HepG2 (cell line): ENCODE data around the gene LCORL. TPM values are rescaled to one million over a fixed set of nuclear protein-coding genes. Genes with fewer than 3 reads are reported as not detected.

Experiments
- ARHGAP35 ChIP-seq: sonication (generic); formaldehyde crosslinking; IDR thresholded peaks from 2 replicates; pipeline ENCODE4 v1.9.0; 2022; ENCODE audit warnings: mild to moderate bottlenecking, inconsistent platforms, moderate library complexity, missing genetic modification reagents, borderline replicate concordance
- ESRRA ChIP-seq: sonication (generic); formaldehyde crosslinking; IDR thresholded peaks from 2 replicates; pipeline ENCODE4 v1.5.1; 2020; ENCODE audit warnings: mild to moderate bottlenecking, low read depth, missing genetic modification reagents
- JARID2 ChIP-seq: sonication (generic); formaldehyde crosslinking; IDR thresholded peaks from 2 replicates; pipeline ENCODE4 v1.8.1; 2023; ENCODE audit warnings: missing genetic modification reagents, inconsistent platforms; ENCODE audit not compliant: insufficient replicate concordance
- MAF1 ChIP-seq: sonication (generic); formaldehyde crosslinking; IDR thresholded peaks from 2 replicates; pipeline ENCODE4 v1.5.0; 2020; ENCODE audit warnings: missing genetic modification reagents, borderline replicate concordance
- MAFF ChIP-seq: IDR thresholded peaks from 2 replicates; pipeline ENCODE4 v1.6.1; 2011; ENCODE audit warnings: low read depth, low read length, improper control_type of control experiment
- MEF2D ChIP-seq: sonication (generic); formaldehyde crosslinking; IDR thresholded peaks from 2 replicates; pipeline ENCODE4 v1.5.1; 2020; ENCODE audit warnings: mild to moderate bottlenecking, missing genetic modification reagents
- PHF21A ChIP-seq: sonication (generic); formaldehyde crosslinking; IDR thresholded peaks from 2 replicates; pipeline ENCODE4 v1.5.0; 2020; ENCODE audit warnings: mild to moderate bottlenecking, missing genetic modification reagents
- RARG ChIP-seq: sonication (generic); formaldehyde crosslinking; IDR thresholded peaks from 2 replicates; pipeline ENCODE4 v1.4.0; 2020; ENCODE audit warnings: low read depth, mild to moderate bottlenecking, missing genetic modification reagents
- SALL2 ChIP-seq: sonication (generic); formaldehyde crosslinking; IDR thresholded peaks from 2 replicates; pipeline ENCODE4 v1.8.1; 2023; ENCODE audit warnings: mild to moderate bottlenecking, missing genetic modification reagents, inconsistent platforms
- SP140L ChIP-seq: sonication (generic); formaldehyde crosslinking; IDR thresholded peaks from 2 replicates; pipeline ENCODE4 v1.4.0; 2020; ENCODE audit warnings: missing genetic modification reagents, borderline replicate concordance
- ZFP36 ChIP-seq: fragments of 150-350 bp; IDR thresholded peaks from 2 replicates; pipeline ENCODE4 v1.6.1; 2018; ENCODE audit warnings: borderline replicate concordance, low read length, low read depth; ENCODE audit not compliant: partially characterized antibody
- ZNF136 ChIP-seq: sonication (generic); formaldehyde crosslinking; IDR thresholded peaks from 2 replicates; pipeline ENCODE4 v1.8.1; 2022; ENCODE audit warnings: low read depth, mild to moderate bottlenecking, moderate library complexity, missing genetic modification reagents
- ZNF292 ChIP-seq: sonication (generic); formaldehyde crosslinking; IDR thresholded peaks from 2 replicates; pipeline ENCODE4 v1.8.1; 2022; ENCODE audit warnings: mild to moderate bottlenecking, low read depth, missing genetic modification reagents, borderline replicate concordance
- ZNF563 ChIP-seq: sonication (generic); formaldehyde crosslinking; IDR thresholded peaks from 2 replicates; pipeline ENCODE4 v1.8.0; 2022; ENCODE audit warnings: mild to moderate bottlenecking, moderate library complexity, missing genetic modification reagents
- ZNF567 ChIP-seq: sonication (generic); formaldehyde crosslinking; IDR thresholded peaks from 2 replicates; pipeline ENCODE4 v1.8.1; 2023; ENCODE audit warnings: mild to moderate bottlenecking, missing genetic modification reagents, borderline replicate concordance
- ZNF644 ChIP-seq: IDR thresholded peaks from 2 replicates; pipeline ENCODE4 v1.6.1; 2016; ENCODE audit warnings: low read depth
- ZNF879 ChIP-seq: sonication (generic); formaldehyde crosslinking; IDR thresholded peaks from 2 replicates; pipeline ENCODE4 v1.8.1; 2023; ENCODE audit warnings: missing genetic modification reagents
- polyA plus RNA-seq, 8 experiments: library from polyadenylated mRNA; depleted of rRNA in 3 of 8; stranded (reverse) in 7 of 8; unstranded in 1 of 8; fragments of >200 nt; fragmentation: Illumina TruSeq in 4 of 8; extraction: Trizol in 4 of 8; gene quantifications; 2 replicates each; pipeline versions ENCODE4 v1.2.1 to v1.2.3, GENCODE V29; 2011 to 2016; ENCODE audit warnings: low read depth in 4 of 8, missing spikeins in 1 of 8, mixed read lengths in 1 of 8; ENCODE audit not compliant: insufficient read depth in 1 of 8
- total RNA-seq, 5 experiments: library from RNA; depleted of rRNA; stranded (reverse); fragments of >200 nt; fragmentation: Illumina TruSeq; extraction: Trizol; gene quantifications; 2 replicates each; pipeline ENCODE4 v1.2.3, GENCODE V29; 2016; ENCODE audit warnings: low read depth in 1 of 5
- TF ChIP-seq, protein P1 (sequence below): sonication (generic); formaldehyde crosslinking; IDR thresholded peaks from 2 replicates; pipeline ENCODE4 v1.5.1; 2020; ENCODE audit warnings: missing genetic modification reagents, mild to moderate bottlenecking, borderline replicate concordance
- TF ChIP-seq, protein P2 (sequence below): IDR thresholded peaks from 2 replicates; pipeline ENCODE4 v1.6.1; 2016; ENCODE audit warnings: missing compliant biosample characterization, missing genetic modification reagents, borderline replicate concordance
- TF ChIP-seq, protein P3 (sequence below): sonication (generic); formaldehyde crosslinking; IDR thresholded peaks from 2 replicates; pipeline ENCODE4 v1.8.0; 2022; ENCODE audit warnings: missing genetic modification reagents, mild to moderate bottlenecking, moderate library complexity, borderline replicate concordance
- TF ChIP-seq, protein P4 (sequence below): sonication (generic); formaldehyde crosslinking; IDR thresholded peaks from 2 replicates; pipeline ENCODE4 v1.4.0; 2020; ENCODE audit warnings: missing genetic modification reagents
- TF ChIP-seq, protein P5 (sequence below): conservative IDR thresholded peaks from 2 replicates; pipeline ENCODE4 v1.6.1; 2018; ENCODE audit warnings: missing genetic modification reagents

The LCORL gene
- total and polyA plus RNA-seq, 2 of the 13 experiments (the other 11 are each of a cell fraction or from before 2014, with no cell fraction given), result 5.3 to 14.5 TPM

DNA sequence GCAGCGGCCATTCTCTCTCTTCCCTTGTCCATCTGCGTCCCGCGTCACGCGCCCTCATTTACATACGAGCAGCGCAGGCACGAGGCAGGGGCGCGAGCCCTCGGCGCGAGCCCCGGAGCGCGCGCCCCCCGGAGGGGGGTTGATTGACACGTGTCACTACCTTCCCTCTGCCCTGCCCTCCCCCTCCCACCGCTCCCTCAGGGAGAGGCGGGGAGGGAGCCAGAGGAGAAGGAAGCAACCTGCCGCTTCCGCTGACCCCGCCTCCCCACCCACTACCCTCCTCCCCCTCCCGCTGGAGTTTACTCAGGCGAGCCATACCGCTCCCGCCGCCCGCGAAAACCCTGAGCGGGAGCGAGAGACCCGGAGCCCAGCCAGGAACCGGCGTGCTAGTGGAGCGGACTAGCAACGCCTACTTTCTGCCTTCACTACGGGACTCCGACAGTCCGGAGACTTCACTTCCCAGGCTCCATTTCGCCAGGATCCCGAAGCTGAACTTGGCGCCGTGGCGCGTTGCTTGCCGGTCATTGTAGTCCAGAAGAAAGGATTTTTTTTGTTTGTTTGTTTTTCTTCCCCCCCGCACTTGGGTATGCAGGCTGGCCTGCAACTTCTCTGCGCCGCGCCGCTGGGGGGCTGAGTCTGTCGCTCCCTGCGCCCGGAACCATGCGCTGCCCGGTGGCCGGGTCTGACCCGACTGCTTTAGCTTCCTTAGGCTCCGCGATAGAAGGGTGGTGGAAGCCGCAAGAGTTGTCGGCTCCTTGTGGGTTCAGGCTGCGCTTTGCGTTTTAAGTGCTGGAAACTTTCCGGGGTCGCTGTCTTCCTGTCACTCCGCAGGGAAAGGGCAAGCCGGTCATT, at the start of gene LCORL (continued):
- TF ChIP-seq, protein P1, sequence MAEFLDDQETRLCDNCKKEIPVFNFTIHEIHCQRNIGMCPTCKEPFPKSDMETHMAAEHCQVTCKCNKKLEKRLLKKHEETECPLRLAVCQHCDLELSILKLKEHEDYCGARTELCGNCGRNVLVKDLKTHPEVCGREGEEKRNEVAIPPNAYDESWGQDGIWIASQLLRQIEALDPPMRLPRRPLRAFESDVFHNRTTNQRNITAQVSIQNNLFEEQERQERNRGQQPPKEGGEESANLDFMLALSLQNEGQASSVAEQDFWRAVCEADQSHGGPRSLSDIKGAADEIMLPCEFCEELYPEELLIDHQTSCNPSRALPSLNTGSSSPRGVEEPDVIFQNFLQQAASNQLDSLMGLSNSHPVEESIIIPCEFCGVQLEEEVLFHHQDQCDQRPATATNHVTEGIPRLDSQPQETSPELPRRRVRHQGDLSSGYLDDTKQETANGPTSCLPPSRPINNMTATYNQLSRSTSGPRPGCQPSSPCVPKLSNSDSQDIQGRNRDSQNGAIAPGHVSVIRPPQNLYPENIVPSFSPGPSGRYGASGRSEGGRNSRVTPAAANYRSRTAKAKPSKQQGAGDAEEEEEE, result no peak
- TF ChIP-seq, protein P2, sequence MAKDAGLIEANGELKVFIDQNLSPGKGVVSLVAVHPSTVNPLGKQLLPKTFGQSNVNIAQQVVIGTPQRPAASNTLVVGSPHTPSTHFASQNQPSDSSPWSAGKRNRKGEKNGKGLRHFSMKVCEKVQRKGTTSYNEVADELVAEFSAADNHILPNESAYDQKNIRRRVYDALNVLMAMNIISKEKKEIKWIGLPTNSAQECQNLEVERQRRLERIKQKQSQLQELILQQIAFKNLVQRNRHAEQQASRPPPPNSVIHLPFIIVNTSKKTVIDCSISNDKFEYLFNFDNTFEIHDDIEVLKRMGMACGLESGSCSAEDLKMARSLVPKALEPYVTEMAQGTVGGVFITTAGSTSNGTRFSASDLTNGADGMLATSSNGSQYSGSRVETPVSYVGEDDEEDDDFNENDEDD (CRISPR knock-in tag), result peak; percentile 62; the same call in 1 of the 2 replicates
- no peak for TF ChIP-seq ZFP36
- no peak for TF ChIP-seq SP140L (CRISPR knock-in tag)
- no peak for TF ChIP-seq RARG
- no peak for TF ChIP-seq ZNF879 (CRISPR knock-in tag)
- TF ChIP-seq ZNF644 (CRISPR knock-in tag), result no peak
- 0 out of 2 replicates have a peak, but pooled peaks have one; percentile 36 for TF ChIP-seq ARHGAP35 (CRISPR knock-in tag)
- TF ChIP-seq ZNF567, result no peak
- TF ChIP-seq, protein P3, sequence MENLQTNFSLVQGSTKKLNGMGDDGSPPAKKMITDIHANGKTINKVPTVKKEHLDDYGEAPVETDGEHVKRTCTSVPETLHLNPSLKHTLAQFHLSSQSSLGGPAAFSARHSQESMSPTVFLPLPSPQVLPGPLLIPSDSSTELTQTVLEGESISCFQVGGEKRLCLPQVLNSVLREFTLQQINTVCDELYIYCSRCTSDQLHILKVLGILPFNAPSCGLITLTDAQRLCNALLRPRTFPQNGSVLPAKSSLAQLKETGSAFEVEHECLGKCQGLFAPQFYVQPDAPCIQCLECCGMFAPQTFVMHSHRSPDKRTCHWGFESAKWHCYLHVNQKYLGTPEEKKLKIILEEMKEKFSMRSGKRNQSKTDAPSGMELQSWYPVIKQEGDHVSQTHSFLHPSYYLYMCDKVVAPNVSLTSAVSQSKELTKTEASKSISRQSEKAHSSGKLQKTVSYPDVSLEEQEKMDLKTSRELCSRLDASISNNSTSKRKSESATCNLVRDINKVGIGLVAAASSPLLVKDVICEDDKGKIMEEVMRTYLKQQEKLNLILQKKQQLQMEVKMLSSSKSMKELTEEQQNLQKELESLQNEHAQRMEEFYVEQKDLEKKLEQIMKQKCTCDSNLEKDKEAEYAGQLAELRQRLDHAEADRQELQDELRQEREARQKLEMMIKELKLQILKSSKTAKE (CRISPR knock-in tag), result no peak
- no peak for TF ChIP-seq MAFF
- TF ChIP-seq JARID2, result no peak
- peak; percentile 93 for TF ChIP-seq ZNF292 (CRISPR knock-in tag)
- no peak for TF ChIP-seq MEF2D (CRISPR knock-in tag)
- no peak for TF ChIP-seq MAF1 (CRISPR knock-in tag)
- no peak; the same call in 1 of the 2 replicates for TF ChIP-seq ZNF136 (CRISPR knock-in tag)
- TF ChIP-seq PHF21A (CRISPR knock-in tag), result peak; percentile 84
- TF ChIP-seq ESRRA (CRISPR knock-in tag), result no peak
- TF ChIP-seq, protein P4, sequence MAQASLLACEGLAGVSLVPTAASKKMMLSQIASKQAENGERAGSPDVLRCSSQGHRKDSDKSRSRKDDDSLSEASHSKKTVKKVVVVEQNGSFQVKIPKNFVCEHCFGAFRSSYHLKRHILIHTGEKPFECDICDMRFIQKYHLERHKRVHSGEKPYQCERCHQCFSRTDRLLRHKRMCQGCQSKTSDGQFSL (CRISPR knock-in tag), result peak; percentile 94
- TF ChIP-seq ZNF563 (CRISPR knock-in tag), result peak; percentile 52; the same call in 1 of the 2 replicates
- TF ChIP-seq, protein P5, sequence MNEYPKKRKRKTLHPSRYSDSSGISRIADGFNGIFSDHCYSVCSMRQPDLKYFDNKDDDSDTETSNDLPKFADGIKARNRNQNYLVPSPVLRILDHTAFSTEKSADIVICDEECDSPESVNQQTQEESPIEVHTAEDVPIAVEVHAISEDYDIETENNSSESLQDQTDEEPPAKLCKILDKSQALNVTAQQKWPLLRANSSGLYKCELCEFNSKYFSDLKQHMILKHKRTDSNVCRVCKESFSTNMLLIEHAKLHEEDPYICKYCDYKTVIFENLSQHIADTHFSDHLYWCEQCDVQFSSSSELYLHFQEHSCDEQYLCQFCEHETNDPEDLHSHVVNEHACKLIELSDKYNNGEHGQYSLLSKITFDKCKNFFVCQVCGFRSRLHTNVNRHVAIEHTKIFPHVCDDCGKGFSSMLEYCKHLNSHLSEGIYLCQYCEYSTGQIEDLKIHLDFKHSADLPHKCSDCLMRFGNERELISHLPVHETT (CRISPR knock-in tag), result peak; percentile 20; the same call in 1 of the 2 replicates
- TF ChIP-seq SALL2 (CRISPR knock-in tag), result peak; percentile 68; the same call in 1 of the 2 replicates
